Stimulated activated naive CD4-positive, alpha-beta T cell treated with Interleukin-2 at 50 U/mL for 16 hours (primary cell): ENCODE results near the gene SLC6A3.

Experiments used
- DNase-seq: peaks from one replicate; lab custom pipeline; 2025; lab: John Stamatoyannopoulos, UW

SLC6A3 gene

DNA sequence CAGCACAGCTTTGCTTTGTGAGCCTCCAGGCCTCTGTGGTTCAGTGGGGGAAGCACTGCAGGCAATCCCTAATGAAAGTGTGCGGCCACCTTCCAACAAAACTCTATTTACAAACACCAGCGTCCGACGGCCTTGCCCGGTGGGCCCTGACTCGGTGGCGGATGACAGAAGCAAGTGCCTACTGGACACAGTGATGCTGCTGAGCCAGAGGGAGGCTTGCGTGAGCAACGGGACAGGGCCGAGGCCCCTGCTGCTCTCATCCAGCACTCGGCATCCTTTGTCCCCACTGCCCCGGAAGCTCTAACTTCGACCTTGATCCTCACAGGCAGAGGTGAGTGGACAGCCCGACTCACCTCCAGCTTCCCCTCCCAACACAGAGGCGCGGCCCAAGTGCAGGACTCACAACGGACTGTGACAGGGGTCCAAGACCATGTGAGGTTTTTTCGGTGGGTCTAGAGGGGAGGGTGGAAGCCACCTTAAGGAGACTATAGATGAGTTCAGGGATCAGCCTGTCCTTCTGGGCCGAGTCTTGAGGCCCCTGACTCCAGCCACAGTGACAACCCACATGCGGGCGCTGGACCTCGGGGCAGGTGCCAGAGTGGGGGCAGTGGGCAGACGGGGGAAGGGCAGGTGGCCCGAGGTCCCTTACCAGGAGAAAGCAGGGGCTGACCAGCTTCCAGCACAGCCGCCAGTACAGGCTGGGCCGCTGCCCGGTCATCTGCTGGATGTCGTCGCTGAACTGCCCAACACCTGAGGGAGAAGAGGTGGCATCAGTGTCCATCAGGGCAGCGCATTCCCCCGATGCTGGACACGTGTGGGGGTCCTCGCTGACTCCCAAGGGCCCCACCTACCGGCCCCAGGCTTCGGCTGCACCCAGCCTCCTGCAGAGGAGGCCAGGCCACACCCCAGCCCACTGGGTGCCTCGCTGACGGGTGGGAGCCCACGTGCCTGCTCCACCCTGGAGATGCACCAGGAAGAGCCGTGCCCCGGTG lies 39.4 kb downstream of the SLC6A3 start:
- no peak for DNase-seq

DNA sequence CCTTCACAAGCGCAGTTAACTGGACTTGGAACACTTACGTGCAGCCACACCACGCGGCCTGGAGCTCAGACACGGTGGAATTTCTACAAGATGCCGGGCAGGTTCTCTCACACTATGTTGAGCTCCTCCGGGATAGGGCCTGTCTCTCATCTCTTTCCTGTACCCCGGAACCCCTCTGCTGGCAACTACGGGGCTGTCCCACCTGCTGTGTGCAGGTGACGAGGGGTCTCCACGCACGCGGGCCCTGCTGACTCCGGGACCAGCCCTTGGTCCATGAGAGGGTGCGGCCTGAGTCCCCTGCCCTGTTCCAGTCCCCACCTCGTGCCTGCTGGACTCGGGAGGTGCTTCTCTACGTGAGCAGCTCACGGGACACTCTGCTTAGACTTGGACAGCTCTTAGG lies 40.1 kb downstream of the SLC6A3 start:
- DNase-seq, result no peak

GRCh38 chr5:1404062-1404461 lies 41.2 kb downstream of the SLC6A3 start:
- DNase-seq, result no peak

DNA sequence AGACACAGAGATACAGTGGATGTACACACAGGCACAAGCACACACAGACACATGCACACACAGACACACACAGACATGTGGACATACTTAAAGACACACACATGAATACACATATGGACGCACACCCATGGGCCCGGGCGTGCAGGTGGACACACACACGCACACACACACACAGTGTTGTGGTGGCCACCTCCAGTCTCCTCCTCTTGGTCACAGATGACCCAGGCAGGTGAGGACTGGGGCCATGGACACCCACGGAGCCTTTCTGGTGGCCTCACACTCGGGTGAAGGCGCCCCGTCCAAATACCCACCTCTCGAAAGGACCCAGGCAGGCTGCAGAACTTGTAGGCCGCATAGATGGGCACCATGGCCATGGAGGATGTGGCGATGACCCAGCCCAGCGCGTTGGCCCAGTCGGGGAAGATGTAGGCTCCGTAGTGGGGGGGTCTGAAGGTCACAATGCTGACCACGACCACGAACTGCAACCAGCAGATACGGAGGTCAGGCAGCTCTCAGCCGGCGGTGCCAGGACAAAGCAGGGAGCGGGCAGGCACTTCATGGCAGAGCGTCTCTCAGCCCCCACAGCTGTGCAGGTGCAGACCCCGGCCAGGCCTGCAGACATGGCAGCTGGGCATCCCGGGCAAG lies 42.5 kb downstream of the SLC6A3 start:
- no peak for DNase-seq

DNA sequence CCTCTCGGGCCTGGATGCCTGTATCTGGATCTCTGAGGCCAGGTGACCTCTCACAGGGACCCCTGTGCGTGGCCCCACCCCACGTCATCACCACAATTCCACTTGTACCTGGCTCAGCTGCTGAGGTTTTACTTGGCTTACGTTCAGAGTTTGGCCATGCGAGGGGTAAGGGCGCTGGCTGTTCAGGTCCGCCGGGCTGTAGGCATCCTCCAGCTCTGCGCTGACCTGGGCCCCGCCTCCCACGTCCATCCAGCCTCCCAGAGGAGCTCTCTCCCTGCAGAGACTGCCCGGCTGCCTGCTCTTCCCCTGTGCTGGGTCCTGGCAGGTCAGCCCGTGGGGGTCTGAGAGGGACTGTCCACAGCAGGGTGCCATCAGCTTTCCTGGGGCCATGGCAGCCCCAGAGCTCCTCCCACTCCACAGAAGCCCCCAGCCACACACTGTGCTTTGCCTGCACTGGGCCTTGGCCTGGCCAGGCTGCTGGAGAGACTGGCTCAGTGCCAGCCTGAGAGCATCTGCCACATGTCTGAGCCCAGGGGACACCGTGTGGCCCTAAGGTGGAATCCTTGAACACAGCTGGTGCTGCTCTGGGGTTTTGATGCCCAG lies 43.6 kb downstream of the SLC6A3 start:
- no peak for DNase-seq

DNA sequence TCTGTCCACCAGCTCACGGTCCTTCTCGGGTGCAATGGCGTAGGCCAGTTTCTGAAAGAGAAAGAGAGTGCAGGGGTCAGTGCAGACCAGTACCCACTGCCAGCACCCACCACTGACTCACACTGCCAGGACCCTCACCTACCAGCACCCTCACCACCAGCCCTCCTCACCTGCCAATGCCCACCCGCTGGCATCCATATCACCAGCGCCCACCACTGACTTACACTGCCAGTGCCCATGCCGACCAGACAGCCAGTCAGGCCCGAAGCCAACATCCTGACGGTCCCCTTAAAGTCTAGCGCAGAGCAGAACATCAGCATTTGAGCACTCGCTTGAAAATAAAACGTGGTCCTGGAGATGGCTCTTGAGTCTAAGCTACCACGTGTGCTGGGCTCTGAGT lies 44.3 kb downstream of the SLC6A3 start:
- no peak for DNase-seq

GRCh38 chr5:1400211-1400855 lies 44.9 kb downstream of the SLC6A3 start:
- no peak for DNase-seq

DNA sequence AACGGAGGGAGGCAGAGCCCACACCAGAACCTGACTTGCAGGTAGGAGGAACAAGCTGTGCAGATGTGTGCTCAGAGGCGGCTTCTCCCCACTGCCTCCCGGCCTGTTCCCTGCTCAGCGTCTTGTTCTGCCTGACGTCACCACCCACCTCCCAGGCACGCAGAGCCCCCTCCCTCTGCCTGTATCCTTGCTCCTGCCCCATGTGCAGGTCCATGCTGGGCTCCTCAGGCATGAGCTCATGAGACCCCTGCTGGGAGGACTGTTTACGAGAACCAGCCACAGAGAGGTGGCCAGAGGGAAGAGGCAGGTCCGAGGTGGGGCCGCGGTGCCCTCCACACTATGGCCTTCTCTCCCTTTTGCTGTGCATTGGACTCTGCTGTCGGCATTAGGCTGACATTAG lies 45.5 kb downstream of the SLC6A3 start:
- no peak for DNase-seq

DNA sequence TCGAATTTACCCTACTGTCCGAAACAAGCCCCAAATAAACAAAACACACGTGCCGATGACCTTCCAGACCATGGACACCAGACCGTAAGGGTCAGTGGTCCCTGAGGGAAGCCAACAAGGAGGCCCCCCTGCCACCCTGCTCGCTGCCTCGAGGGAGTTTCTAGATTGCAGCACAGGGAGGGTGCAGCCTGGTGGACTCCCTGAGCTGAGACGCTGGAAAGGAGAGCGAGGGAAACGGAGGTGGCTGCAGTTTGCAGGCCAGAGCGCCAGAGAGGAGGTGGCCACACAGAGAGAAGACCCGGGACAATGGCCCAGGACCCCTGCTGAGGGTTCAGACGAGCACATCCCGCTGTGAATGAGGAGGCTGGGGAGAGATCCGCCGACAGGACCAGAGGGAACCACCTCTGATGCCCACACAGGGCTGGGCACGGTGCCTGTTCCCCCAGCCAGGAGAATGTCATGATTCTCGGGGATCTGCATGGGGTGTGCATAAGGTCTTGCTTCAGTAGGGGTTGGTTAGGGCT lies 48.9 kb downstream of the SLC6A3 start:
- DNase-seq, result no peak

- no peak for DNase-seq
Observed at GRCh38 chr5:1394881-1395860, 50.1 kb downstream of the SLC6A3 start.

DNA sequence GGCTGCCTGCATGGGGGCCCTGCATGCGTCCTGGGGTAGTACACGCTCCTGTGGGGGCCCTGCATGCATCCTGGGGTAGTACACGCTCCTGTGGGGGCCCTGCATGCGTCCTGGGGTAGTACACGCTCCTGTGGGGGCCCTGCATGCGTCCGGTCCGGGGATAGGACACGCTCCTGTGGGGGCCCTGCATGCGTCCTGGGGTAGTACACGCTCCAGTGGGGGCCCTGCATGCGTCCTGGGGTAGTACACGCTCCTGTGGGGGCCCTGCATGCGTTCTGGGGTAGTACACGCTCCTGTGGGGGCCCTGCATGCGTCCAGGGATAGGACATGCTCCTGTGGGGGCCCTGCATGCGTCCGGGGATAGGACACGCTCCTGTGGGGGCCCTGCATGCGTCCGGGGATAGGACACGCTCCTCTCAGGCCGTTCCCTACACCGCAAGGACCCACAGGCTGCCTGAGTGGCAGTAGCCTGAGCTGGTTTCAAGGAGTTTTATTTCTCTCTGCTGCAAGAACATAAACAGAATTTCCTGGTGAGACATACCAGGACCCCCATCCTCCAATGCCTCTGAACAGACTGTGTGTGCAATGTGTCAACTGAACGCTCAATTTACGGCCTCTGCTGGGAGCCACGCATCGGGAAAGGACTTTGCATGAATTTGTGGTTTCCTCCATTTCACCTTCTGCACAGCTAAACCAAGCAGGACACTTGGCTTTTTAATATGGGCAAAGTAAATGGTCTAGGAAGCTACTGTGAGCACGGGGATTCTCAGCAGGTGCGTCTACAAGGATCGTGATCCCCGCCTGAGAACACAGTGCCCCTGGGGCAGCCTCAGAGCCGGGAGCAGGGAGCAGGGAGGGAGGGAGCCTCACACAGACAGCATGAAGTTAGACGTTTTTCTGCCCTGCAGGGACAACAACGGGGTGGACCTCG lies 51.4 kb downstream of the SLC6A3 start:
- DNase-seq, result no peak

DNA sequence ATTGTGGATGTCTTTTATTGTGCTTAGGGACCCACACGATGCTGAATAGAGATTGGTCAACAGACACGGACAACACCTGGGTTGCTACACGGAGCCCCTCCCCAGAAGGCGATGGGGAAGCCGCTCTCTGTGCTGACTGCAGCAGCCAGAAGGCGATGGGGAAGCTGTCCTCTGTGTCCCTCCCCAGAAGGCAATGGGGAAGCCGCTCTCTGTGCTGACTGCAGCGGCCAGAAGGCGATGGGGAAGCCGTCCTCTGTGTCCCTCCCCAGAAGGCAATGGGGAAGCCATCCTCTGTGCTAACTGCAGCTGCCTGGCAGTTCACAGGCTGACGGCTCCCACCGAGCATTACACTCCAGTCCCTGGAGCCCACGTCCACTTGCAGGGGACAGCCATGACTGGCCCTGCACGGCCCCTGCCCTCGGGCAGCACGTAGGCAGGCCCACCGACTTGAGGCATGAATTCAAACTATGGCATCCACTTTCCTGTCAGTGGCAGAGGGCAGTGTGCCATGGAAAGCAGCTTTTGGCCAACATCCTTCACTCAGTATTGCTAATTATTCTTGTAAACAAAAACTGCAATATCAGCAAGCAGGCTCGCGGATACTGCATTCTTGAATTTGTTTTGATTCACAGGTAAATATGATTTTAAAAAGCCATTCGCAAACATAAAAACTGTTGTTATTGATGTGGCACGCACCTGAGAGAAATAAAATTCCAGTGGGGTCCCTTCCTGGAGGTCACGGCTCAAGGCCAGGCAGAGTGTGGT lies 52.3 kb downstream of the SLC6A3 start:
- no peak for DNase-seq

GRCh38 chr5:1392261-1392660 lies 53.0 kb downstream of the SLC6A3 start:
- DNase-seq, result no peak

DNA sequence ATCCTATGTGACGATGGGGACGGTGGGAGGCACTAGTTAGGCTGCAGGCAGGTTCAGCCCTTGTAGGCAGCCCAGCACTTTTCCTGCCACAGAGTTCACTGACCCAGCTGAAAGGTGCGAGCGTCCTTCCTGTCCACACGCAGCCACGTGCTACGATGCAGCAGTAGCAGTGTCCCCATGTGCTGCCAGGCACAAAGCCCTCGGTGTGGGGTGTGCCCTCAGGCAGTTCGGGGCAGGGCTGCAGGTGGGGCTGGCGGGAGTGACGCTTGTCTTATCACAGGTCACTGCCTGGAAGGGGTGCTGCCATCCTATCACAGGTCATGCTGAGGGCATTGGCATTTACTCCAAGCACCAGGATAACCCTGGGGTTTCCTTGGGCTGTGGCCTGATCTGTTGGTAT lies 53.5 kb downstream of the SLC6A3 start:
- DNase-seq, result no peak

GRCh38 chr5:1390861-1391600 lies 54.2 kb downstream of the SLC6A3 start:
- DNase-seq, result no peak

DNA sequence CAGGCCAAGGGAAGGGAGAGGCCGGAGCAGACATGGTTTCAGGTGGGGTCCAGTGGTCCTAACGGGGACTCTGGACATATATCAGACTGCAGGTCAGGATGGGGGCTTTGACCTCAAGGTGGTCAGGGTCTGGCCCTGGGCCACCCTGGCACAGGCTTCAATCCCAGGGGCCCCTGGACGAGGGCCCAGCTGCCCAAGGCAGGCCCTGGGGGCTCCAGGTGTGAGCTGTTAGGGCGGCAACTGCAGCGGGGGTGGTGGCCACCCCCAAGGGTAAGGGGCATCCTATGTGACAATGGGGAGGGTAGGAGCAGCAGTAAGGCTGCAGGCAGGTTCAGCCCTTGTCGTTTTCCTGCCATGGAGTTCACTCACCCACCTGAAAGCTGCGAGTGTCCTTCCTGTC lies 54.9 kb downstream of the SLC6A3 start:
- DNase-seq, result no peak

DNA sequence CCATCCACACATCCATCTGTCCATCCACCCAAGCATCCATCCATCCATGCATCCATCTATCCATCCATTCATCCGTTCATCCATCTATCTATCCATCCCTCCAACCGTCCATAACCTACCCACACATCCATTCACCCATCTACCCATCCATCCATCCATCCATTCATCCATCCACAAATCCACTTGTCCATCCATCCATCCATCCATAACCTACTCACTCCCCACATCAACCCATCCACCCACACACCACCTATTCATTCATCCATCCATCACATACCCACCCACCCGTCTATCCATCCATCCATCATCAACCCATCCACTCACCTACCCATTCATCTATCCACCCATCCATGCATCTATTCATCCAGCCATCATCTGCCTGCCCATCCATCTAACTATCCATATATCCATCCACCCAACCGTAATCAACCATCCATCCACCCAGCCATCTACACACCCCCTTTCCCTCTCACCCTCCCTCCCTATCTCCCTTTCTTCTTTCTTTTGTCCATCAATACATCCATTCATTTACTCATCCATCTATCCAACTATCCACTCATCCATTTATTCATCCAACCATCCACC lies 56.8 kb downstream of the SLC6A3 start:
- DNase-seq, result no peak

DNA sequence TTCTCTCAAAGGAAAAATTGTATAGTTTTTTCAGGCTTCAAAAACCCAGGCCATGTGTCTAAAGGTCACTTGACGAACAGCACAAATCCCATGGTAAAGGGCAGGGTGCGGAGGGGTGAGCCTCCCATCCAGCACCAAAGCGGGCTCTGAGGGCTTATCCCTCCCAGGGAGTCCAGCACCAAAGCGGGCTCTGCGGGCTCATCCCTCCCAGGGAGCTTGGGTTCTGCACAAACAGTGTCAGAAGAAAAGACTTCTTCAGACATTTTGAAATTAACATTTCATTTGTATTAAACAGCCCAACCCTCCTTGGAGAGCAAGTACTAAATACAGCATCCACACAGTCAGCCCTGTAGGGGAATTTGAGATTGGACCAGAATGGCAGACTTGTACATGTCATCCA lies 57.4 kb downstream of the SLC6A3 start:
- DNase-seq, result no peak
